HG02798 (cell line): ENCODE data around the gene LINC00305.

Experiments
- ATAC-seq: cut with Tn5 transposase; IDR thresholded peaks from one replicate; pipeline ENCODE4 v1.9.1; 2021; ENCODE audit warnings: mild to moderate bottlenecking; ENCODE audit not compliant: unreplicated experiment, poor library complexity

Gene LINC00305

DNA sequence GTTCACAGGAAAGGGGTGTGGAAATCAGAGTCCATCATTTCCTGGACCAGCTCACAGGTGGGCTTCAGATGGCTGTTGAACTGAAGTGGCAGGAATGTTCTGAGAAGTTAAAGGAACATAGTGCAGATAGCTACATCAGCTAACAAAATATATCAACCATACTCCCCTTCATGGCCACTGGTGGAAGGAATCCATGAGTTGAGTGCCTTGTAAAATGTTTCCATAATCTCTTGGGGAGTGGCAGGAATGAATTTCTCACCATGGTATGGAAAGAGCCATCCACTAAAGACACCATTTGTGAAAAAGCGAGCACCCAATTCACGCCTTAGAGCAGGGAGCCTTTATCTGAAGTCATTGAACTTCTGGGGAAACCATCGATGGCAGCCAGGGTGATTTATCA, at the start of gene LINC00305:
LINC00305 (minus strand) TSS at position 101 of the 400 bp plus-strand sequence.
- no peak for ATAC-seq

DNA sequence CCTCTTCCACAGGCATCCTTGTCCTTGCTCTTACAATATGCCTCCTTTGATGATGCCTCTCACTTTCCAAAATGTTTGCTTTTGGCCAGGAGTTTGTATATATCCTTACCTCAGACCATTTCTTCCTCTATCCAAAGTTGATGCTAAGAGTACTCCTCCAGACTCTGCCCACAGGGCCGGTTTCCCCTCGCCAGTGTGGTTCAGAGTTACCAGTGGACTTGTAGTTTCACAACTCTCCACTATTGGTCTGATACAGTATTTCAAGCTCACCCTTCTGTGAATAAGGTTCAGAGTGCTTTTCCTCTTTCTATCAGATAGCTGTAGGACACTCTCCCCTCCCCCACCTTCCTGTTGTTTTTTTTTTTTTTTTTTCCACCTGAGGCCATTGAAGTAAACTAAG, 42.2 kb upstream of the LINC00305 start:
- ATAC-seq: no peak

DNA sequence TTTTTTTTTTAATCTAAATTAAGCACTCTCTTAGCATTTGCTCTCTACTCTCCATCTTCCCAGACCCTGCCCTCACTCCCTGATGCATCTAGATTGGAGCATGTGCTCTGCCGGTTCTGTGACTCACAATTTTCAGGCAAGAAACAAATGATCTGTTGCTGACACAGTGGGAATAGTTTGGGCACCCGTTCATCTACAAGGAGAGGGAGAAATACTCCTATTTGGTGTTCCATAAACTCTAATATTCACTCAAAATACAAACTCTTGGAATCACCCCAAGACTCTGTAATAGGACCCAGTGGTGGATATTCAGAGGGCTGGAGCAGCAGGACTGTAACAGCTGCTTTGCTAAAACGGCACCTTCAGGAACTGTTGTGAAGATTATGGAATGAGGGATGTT, 37.1 kb upstream of the LINC00305 start:
- no peak for ATAC-seq

DNA sequence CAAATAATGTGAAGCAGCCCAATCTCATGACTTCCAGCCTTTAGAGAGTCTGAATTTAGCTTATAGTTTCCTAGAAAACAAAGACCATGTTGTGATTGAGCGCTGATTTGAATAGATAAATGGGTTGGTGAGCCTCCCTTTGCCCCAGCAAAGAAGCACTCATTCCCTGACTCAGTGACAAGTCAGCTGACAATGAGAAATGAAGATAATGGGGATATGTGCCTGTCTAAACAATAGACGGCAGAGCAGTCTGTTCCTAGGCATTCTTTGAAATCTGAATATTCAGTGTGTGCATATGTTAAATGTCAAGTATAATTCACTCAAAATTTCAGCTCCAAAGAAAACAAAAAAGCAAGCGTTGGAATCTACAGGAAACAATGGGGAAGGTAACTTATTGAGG, 34.8 kb upstream of the LINC00305 start:
- no peak for ATAC-seq

DNA sequence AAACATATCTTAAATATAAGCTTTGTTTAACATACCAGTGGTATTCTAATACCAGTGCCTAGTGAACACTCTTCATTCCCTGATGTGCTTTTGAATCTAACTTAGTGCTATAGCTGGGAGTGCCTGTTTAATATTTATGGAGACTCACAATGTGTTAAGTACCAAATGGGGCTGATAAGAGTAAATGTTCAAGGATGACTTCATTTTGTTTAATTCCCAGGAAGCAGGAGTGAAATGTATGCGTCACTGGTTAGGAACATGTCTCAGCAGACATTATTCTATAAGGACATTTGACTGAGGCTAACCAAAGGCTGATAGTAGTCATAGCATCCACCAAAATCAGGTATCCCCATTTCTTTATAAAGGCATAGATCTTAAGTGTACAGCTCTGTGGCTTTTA, 31.7 kb upstream of the LINC00305 start:
- ATAC-seq: no peak

DNA sequence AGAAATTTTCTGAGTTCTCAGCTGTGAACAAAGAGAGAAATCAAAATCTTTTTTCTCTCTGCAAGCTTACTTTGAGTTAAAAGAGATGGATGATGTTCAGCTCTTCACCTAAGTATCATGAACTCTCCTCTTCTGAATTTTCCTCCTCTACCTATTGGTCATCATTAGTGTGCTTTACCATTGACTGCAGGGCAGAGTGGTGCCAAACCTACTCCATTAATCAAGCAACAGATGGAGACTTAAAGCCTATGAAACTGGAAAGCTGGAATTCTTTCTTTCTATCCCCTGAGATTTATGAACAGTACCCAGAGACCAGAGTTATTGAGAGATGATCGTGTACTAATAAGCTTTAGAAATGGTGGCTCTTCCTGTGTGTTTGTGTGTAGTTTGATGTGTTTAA, 31.3 kb upstream of the LINC00305 start:
- no peak for ATAC-seq

DNA sequence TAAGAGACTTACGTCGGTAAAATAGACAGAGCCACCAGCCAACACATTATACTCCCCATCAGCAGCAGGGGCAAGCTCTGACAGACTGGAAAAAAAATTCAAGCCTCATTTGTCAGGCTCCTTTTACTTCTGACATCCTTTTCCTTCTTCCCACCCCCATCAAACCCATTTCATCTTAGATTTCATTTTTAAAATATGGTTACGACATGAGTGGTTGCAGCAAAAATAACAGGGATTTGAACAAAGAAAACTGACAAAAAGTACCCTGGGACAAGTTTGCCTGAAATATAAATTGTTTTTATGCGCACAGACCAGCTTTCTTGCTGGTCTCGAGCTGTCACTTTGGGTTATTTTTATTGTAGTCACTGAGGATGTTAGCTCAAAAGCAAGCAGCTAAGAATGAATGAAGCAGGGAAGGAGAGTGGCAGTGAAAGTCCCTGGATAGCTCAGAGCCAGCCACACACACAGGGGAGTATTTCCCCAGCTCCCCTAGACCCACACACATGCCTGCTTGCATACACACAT, 30.7 kb upstream of the LINC00305 start:
- no peak for ATAC-seq

DNA sequence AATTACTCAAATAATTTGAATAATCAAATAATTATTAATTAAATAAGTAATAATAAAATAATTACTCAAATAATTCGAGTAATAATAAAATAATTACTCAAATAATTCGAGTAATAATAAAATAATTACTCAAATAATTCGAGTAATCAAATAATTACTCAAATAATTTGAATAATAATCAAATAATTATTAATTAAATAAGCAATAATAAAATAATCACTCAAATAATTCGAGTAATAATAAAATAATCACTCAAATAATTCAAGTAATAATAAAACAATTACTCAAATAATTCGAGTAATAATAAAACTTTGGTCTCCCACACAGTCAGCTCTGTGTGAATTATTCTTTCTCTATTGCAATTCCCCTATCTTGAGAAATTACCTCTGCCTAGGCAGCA, 30.0 kb upstream of the LINC00305 start:
- ATAC-seq: no peak

DNA sequence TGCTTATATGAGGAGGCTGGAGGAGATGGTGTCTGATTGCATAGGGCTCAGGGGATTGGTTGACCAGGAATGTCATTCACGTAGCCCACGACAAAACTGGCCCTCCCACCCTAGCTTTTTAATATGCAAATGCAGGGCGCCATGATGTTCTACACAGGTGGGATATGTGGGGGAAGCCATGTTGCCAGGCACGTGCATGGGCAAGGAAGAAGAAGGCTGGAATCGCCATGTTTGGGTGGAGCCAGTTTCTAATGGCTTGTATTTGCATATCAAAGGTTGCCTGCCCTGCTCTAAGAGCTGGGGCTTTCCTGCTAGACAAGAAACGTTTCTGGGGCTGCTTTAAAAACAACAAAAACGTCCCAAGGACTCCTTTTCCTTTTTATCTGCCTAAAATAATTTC, 26.5 kb upstream of the LINC00305 start:
- ATAC-seq: no peak

DNA sequence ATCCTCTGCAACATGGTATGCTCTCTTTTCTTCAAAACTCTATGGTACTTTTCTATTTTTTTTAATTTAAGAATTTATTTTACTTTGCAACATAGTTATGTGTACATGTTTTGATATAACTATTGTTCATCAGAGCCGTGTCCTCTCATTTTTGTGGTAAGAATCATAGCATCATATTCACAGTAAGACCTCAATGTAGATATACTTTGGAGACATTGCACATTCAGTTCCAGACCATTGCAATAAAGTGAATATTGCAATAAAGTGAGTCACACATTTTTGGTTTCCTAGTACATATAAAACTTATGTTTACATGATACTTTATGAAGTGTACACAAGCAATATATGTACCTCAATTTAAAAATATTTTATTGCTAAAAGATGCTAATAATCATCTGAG, 22.7 kb upstream of the LINC00305 start:
- no peak for ATAC-seq

DNA sequence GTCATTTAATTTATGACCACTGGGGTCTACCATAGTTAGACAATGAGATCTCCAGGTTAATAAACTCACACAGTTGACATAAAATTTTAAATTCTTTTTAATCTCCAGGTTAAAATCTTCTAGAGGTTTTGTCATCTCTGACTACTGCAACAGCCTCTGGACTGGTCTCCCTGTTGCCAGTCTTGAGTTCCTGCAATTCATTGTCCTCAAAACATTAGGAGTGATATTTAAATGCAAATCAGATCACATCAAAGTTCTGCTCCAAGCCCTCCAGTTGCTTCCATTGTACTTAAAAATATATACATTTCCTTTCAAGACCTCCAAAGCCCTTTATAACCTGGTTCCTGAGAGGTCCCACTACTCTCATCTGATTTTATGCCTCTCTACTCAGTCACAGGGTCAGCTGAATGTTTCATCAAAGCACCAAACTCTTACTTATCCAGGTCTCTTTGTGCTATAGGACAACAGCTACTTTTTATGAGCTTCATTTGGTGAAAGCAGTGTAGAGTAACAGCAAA, 18.6 kb upstream of the LINC00305 start:
- no peak for ATAC-seq

DNA sequence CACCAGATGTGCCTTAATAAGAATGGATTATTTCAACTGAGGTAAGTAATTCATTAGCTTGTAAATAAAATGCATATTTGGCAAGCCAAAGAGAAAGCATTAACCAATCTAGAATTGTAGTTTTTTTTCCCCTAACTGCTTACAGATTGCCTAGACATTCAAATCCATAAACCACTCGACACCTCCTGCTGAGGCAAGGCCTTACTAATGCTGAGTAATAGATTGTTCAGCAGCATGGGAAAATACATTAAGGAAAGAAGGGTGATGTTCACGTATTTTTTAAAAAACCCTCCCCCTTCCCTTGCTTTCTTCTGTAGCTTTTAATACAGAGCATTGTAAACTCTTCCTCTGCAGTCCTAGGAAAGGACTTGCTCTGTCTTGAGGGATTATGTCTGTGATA, 17.0 kb upstream of the LINC00305 start:
- ATAC-seq: no peak

DNA sequence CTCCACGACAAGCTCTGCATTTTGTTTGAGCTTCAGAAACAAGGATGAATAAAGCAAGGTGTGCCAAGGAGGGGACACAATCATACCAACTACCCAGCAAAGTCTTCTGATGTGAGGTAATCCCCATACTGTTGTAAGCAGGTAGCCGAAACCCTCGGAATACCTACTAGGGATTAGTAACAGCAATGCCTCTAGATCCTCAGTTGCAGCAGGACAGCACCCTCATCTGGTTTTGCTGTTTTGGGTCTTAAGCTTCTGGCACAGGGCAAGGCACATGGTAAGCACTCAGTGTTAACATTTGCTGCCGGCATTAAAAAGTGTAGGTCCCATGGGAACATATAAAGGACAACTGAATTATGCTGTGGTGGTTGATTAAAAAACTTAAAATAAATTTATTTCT, 16.0 kb upstream of the LINC00305 start:
- ATAC-seq: no peak

DNA sequence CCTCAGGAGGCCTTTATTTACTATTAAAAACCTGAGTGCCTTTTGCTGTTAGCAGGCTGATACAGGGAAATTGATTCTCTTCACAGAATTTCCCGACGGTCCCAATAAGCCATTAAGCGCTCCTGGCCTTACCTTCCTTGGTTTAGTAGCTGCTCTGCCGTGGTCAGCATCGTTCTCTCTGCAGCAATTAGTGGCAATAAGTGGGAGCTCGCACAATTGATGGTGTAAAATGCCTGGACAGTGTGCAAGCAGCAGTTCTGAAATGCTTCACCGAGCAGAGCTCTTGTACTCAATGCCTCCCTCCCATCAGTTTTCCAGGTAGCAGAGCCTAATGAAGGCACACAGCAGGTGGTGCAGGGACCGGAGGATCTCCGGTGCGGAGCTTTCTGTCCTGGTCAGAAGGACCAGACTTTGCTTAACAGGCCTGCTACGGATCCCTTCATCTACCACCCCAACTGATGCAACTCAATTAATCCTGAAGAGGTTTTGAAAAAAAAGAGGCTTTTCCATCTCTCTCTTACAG, 1.1 kb upstream of the LINC00305 start:
- no peak for ATAC-seq

DNA sequence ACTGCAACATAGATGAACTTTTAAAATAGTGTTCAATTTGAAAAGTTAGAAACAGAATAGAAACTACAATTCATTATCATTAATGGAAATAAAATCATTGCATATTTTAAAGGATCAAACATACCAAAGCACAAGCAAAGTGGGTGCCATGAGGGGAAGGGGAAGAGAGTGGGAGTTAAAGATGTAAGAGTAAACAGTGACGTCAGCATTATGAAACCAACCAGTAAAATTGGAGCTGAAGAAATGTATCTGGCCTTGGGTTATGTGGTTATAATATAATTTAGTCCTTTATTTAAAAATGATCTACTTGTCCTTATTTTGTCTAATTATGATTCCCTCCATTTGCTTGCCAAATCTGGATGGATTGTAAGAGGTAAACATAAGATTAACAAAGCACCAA, 6.0 kb downstream of the LINC00305 start:
- no peak for ATAC-seq

DNA sequence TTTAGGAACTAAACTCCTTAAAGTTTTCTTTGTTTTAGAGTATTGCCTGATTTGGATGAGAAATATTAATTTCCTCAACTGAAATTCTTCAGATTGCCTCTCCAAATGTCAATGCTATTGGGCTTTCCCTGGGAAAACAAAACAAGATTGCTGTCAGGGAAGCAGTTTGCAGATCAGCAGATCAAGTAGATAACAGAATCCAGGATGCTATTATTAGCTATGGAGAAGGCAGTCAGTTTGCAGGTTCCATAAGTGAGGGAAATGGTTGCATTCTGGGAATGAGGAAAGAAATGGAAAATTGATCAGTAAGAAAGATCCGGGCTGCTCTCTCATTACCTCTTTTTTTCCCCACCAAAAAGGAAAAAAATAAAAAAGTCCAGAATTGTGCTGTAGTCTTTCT, 11.0 kb downstream of the LINC00305 start:
- no peak for ATAC-seq

DNA sequence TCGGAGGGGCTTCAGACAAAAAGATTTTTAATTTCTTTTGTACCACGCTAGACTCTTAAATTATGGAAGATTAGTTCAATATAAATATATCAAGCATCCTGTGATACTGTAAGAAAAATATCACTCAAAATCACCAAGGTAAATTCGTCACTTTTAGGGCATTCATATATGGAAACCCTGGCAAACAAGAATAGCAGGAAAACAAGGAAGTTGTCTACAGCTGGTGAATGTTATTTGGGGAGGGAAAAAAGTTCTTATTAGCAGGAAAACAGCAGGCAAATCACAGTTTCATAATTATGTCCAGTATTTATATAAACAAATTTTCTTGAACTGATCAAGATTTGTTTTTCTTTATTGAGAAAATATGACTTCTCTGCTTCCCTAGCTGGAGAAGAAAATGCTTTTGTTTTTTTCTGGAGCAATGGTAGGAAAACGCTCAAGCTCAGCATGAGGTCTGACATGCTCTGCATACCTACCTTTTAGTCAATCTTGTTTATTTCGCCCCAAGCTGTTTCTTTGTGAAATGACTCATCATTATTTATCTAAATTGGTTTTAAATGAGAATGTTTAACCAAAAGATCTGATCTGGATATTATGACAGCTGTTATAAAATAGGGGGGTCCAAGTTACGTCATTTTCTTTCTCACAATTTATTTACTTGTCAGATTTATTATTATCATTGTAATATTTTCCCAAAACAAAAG, 14.7 kb downstream of the LINC00305 start:
- no peak for ATAC-seq

DNA sequence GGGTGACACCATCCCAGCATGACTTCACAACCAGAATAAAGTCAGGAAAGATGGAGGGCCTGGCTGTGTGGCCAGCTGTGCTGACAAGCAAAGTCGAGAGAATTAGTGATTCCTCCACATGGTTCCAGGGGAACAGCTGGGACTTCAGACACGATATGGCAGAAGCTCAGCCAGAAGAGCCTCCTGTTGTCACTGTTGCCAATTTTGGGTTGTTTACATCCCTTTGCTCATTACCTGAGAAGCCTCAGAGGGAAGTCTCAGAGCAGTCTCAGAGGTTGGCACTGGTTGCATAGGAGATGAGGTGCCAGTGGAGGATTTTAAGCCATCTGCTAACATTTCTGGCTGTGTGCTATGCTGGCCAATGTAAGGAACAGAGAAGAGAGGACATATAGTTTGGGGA, 16.0 kb downstream of the LINC00305 start:
- no peak for ATAC-seq

DNA sequence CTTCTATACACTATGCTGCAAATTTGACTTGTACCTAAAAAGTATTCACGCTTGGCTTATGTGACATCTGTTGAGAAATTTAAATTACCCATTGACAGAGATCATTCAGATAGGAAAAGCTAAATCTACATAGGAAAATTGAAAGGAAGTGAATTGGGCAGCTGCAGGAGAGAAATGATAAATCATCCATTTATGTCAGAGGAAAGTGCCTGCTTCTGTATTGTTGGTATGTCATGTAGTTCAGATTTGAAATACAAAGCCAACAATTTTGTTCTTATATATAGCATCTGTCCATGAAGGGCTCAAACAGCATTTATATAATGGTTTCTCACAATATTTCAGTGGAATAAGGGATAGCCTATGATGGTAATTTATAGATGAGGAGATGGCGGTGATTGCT, 17.6 kb downstream of the LINC00305 start:
- ATAC-seq: no peak

DNA sequence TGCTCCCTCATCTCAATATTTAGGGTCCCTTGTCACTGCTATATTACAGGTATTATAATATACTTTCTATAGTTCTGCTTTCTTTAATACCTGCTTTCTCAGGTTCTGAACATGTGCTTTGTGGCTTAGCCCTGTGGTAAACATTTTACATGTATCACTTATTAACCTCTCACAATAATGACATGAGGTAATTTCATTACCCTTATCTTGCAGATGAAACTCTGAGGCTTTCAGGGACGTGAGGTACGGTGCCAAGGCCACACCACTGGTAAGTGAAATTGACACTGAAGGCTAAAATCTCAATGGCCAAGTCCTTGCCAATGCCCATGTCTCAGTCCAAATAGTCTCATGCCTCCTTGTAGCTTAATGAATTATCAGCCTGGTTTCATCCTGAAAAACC, 21.7 kb downstream of the LINC00305 start:
- no peak for ATAC-seq

DNA sequence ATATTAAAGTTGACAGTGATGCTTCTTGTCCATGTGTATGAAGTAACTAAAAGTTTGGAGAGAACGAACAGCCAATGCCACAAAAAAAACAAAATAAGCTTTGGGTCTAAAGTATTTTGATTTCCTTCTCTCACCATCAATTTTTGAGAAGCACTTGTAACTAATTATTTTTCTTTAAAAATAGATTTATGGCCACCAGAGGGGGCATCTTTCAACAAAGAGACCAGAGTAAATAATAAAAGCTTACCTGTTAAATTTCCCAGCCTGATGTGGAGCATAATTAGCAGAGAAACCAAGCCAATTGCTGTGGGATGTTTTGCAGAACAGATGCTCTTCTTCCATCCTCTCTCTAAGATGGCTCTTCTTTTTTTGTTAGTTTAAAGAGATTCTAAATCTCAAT, 29.0 kb downstream of the LINC00305 start:
- ATAC-seq: no peak

DNA sequence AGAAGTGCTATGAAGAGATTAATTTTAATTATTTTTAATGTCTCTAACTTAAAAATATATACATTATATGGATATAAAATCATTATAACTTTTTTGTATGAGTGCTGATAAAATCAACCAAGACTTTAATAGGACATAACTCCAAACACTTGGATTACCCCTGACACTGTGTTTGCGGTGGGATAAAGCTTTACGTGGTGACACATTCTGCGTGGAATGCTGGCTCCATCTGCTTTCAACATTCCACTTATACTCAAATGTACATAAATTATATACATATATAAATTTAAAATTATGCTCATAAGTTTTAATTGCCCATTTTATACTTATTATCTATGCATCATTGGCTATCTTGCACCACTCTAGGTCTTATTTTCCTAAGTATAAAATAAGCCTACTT, 30.5 kb downstream of the LINC00305 start:
- no peak for ATAC-seq
